Measurements from ENCODE around the gene ENKD1.

Gene ENKD1, protein sequence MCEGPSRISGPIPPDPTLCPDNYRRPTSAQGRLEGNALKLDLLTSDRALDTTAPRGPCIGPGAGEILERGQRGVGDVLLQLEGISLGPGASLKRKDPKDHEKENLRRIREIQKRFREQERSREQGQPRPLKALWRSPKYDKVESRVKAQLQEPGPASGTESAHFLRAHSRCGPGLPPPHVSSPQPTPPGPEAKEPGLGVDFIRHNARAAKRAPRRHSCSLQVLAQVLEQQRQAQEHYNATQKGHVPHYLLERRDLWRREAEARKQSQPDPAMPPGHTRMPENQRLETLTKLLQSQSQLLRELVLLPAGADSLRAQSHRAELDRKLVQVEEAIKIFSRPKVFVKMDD

DNA sequence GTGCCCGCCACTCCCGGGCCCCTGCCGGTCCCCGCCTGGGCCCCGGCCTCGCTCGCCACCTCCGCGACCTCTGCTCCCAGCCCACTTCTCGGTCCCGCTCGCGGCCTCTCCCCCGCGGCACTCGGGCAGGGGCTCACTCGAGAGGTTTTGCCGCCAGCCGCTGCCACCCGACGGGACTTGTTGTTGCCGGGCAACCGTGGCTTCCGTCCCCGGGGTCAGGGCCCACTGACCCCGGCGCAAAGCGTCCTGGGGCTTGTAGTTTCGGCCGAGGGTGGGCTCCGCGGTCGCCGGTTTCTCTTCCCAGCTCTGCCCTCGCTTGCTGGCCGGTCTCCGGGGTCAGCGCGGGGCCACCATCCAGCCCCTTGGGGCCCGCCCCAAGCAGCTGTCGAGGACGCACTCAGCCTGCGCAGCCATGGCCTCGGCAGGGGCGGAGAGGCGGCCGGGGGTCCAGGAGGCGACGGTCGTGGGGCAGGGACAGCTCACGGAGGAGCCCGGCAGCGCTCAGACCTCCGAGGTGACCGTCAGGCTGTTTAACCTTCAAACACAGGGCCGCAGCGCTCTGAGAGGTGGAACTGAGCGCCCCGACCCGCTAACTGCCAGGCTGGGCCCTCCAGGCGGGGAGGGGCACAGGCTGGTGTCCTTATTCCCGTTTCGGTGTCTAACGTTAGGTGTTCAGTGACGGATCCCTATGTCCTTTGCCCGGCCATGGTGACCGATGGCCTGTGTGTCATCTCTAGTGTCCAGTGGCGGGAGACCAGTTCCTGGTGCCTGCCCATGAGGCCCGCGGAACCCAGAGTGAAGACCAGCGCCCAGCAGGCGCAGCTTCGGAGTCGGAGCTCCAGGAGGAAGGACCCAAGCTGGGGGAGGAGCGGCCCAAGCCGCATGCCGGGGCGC, at the start of gene ENKD1, which contains the start of gene C16orf86:
ENKD1 (minus strand) TSS at position 192 of the 894 bp plus-strand sequence. CDS start 308 bp downstream, outside the sequence.
C16orf86 (plus strand) TSS at position 256 of the 894 bp plus-strand sequence; CDS start at position 413, 157 bp downstream.
- POLR2A ChIA-PET (ENCODE audit: low non-redundant PET): no interaction called here
- CTCF ChIA-PET: interaction anchor here (0.7 to 3.1 kb wide), 5 partner anchors 120 to 203 kb away, joined by 3 to 15 read pairs (median 5); no protein-coding TSS in a partner anchor
- TF ChIP-seq, protein P1, sequence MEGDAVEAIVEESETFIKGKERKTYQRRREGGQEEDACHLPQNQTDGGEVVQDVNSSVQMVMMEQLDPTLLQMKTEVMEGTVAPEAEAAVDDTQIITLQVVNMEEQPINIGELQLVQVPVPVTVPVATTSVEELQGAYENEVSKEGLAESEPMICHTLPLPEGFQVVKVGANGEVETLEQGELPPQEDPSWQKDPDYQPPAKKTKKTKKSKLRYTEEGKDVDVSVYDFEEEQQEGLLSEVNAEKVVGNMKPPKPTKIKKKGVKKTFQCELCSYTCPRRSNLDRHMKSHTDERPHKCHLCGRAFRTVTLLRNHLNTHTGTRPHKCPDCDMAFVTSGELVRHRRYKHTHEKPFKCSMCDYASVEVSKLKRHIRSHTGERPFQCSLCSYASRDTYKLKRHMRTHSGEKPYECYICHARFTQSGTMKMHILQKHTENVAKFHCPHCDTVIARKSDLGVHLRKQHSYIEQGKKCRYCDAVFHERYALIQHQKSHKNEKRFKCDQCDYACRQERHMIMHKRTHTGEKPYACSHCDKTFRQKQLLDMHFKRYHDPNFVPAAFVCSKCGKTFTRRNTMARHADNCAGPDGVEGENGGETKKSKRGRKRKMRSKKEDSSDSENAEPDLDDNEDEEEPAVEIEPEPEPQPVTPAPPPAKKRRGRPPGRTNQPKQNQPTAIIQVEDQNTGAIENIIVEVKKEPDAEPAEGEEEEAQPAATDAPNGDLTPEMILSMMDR (conservative IDR thresholded peaks at IDR 0.05; ENCODE audit: low read depth): no peak
- peak; percentile 83 for DNase-seq (ENCODE audit: low spot score)
- H3K27ac ChIP-seq: peak within 1 kb of the TSS; percentile 80

DNA sequence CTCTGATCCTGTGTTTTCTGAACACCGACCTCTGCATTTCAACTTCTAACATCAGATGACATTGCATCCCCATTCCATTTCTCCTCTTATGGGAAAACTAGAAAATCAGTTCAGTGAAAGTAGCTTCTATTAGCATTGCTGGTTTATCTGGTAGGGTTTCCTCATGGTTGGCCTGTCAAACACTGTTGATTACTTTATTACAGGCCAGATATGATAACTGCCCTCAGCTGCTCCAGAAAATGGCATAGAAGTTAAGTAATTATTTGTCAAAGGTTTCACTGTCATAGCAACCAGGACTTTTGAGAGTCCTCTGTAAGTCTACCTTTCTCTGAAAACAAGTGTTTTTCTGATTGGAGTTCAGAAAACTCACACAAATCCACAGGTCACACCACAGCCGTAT, 49.5 kb upstream of the ENKD1 start:
- CTCF ChIA-PET: no interaction called here
- H3K27ac ChIP-seq: no peak overlapping the region

DNA sequence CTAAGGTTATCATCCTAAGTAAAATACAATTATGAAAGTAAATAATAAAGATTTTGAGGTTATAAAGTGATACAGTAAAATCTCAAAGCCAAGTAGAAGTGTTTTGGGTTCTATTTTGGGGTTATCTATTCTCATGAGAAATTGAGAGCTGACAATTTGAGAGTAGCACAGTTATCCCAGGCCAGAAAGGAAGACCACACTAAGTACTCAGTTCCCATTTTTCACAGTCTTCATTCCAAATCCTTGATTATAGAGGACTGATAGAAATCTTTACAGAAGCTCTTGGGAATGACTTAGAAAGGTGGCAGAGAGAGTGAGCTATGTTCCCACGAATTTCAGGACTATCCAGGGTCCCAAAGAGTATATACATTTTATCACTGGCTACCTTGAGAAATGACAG, 48.0 kb upstream of the ENKD1 start:
- ChIA-PET POLR2A (ENCODE audit: low non-redundant PET) (no interaction called here), CTCF (interaction anchor here (0.6 kb wide), 1 partner anchor 152 kb away, joined by 5 read pairs; no protein-coding TSS in a partner anchor)
- DNase-seq (ENCODE audit: low spot score): no peak
- TF ChIP-seq, protein P1 (conservative IDR thresholded peaks at IDR 0.05; ENCODE audit: low read depth): no peak
- no peak overlapping the region for H3K27ac ChIP-seq

More for the DNA sequence above, 49.5 kb upstream of the ENKD1 start:
- DNase-seq (ENCODE audit: low spot score): no peak
- TF ChIP-seq, protein P1 (conservative IDR thresholded peaks at IDR 0.05; ENCODE audit: low read depth): no peak
- POLR2A ChIA-PET (ENCODE audit: low non-redundant PET): no interaction called here

GRCh38 chr16:67713647-67714273, 47.2 kb upstream of the ENKD1 start:
- CTCF ChIA-PET: interaction anchor here (0.6 kb wide), 1 partner anchor 151 kb away, joined by 5 read pairs; no protein-coding TSS in a partner anchor
- no peak overlapping the region for H3K27ac ChIP-seq
- DNase-seq (ENCODE audit: low spot score): no peak
- POLR2A ChIA-PET (ENCODE audit: low non-redundant PET): no interaction called here
- TF ChIP-seq, protein P1 (conservative IDR thresholded peaks at IDR 0.05; ENCODE audit: low read depth): no peak

DNA sequence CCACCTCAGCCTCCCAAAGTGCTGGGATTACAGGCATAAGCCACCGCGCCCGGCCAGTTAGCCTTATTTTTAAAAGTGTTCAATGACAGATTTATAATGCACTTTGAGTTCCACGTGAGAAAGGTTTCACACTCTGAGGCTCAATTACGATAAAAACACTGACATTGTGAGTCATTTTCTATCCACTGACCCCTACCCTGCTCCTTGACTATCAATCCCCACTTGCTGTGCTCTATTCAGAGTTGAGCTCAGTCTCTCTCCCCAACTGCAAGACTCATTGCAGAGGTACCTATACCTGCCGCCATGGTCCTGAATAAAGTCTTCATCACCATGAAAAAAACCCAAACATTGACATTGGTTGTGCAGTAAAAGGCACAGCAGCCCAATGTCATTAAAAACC, 44.1 kb upstream of the ENKD1 start:
- ChIA-PET CTCF (no interaction called here), POLR2A (ENCODE audit: low non-redundant PET) (no interaction called here)
- TF ChIP-seq, protein P1 (conservative IDR thresholded peaks at IDR 0.05; ENCODE audit: low read depth): no peak
- no peak for DNase-seq (ENCODE audit: low spot score)
- H3K27ac ChIP-seq: no peak overlapping the region

- CTCF ChIA-PET: interaction anchor here (0.6 to 1.4 kb wide), 2 partner anchors 107 to 206 kb away, joined by 3 to 4 read pairs; no protein-coding TSS in a partner anchor
Measured at GRCh38 chr16:67709050-67709449, 42.5 kb upstream of the ENKD1 start.

More at GRCh38 chr16:67709050-67709449, 42.5 kb upstream of the ENKD1 start:
- POLR2A ChIA-PET (ENCODE audit: low non-redundant PET): no interaction called here
- no peak for DNase-seq (ENCODE audit: low spot score)
- TF ChIP-seq, protein P1 (conservative IDR thresholded peaks at IDR 0.05; ENCODE audit: low read depth): no peak
- peak overlapping the region; percentile 26; the same call in 1 of the 2 replicates for H3K27ac ChIP-seq

Measured in RWPE1 (cell line).